ENCODE measurements around the gene NADK. TPM values are rescaled to one million over a fixed set of nuclear protein-coding genes. Genes with fewer than 3 reads are reported as not detected.

The NADK gene
- total and polyA plus RNA-seq, 2 experiments from 2014 or later: 43.0 to 43.1 TPM

DNA sequence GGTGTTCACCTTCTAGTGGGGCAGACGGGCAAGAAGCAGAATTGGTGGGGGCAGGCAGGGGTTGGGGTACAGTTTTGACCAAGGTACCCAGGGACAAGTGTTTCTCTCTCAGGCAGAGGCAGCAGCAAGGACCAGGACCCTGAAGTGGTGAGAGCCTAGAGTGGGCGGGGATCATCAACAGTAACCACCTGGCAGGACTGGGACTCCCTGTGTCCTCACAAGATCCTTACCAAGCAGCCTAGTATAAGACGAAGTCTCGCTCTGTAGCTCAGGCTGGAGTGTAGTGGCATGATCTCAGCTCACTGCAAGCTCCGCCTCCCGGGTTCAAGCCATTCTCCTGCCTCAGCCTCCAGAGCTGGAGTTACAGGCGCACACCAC, 3.2 kb upstream of the NADK start:
- Histone ChIP-seq H3K9me3 (ENCODE audit: low read depth) (no peaks in the 10 kb centered on the region), H3K27me3 (replicated peaks; ENCODE audit: insufficient read depth) (no peaks in the 10 kb centered on the region), H3K4me1 (ENCODE audit: insufficient read depth) (peaks cover 36% of the 10 kb centered on the region), H3F3A (ENCODE audit: insufficient read depth) (peaks cover 61% of the 10 kb centered on the region), H3K9me2 (ENCODE audit: insufficient read depth) (no peaks in the 10 kb centered on the region), H3K9ac (no peak overlapping the region), H3K4me2 (ENCODE audit: unreplicated experiment) (no peak overlapping the region), H3K36me3 (ENCODE audit: low read depth) (peaks cover 20% of the 10 kb centered on the region), H3K79me2 (ENCODE audit: insufficient read depth) (peaks cover 36% of the 10 kb centered on the region), H2AFZ (no peak overlapping the region), H3K27ac (no peak overlapping the region), H3K4me3 (no peak overlapping the region), H4K20me1 (ENCODE audit: insufficient read depth) (no peaks in the 10 kb centered on the region)
- WGBS, 2 experiments (ENCODE audit: low coverage in 1 of 2, low lambda C conversion rate in 2 of 2, missing lambda C conversion rate in 2 of 2): 83% methylated on average over 7 of the region's 7 CpGs
- TF ChIP-seq EZH2phosphoT487 (IDR thresholded peaks at IDR 0.05; ENCODE audit: insufficient read depth, low read depth) (no peak), EZH2 (IDR thresholded peaks at IDR 0.05; ENCODE audit: insufficient read depth, poor library complexity, severe bottlenecking) (no peak)
- DNase-seq: peak; percentile 16
- in situ Hi-C loops (cut with MboI): no loop called here

DNA sequence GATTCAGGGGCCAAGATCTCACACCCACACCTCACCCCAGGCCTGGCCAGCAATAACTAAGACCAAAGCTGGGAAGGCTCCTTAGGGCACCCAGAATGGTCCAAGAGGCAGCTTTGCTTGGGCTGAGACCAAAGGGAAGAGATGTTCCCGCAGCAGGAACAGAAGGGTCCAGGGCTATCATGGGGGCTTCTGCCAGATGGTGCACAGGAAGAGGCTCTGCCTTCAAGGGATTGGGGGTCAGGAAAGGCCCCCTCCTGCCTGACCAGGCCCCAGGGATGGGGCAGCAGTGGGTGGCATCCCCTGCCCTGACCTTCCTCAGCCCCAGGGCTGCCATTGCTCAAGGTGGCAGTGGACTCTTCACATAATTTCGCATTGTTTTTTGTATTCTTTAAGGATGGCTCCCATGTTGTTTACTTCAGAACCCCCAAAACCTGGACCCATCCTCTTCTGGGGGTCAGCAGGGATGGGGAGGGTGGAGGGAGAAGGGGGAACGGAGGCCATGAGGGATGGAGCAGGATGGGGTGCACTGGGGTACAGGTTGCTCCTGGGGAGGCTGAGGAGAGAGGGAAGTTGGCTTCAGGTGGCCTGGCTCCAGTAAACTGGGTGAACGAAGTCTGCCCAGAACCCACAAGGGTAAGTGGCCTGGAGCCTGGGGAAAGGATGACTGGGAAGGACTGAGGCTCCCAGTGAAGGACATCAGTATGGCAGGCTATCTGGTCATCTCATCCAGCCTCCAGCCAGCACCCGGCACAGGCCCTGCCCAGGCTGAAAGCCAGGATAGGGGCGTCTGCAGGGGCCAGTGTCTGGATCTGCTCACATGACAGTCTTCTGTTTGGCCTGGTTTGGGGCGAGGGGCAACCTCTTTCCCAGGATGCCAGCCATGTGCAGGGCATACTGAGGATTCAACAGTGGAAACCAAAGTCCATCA, 2.6 kb upstream of the NADK start:
- H3K9me2 ChIP-seq (ENCODE audit: insufficient read depth): no peaks in the 10 kb centered on the region
- H3K27me3 ChIP-seq (replicated peaks; ENCODE audit: insufficient read depth): no peaks in the 10 kb centered on the region
- peak overlapping the region; percentile 19 for H3K4me2 ChIP-seq (ENCODE audit: unreplicated experiment)
- no peak overlapping the region for H2AFZ ChIP-seq
- H3K4me1 ChIP-seq (ENCODE audit: insufficient read depth): peaks cover 43% of the 10 kb centered on the region
- peaks cover 36% of the 10 kb centered on the region for H3K79me2 ChIP-seq (ENCODE audit: insufficient read depth)
- in situ Hi-C loops (cut with MboI): no loop called here
- 75 to 76% methylated on average over 7 of the region's 7 CpGs for WGBS, 2 experiments (ENCODE audit: low coverage in 1 of 2, low lambda C conversion rate in 2 of 2, missing lambda C conversion rate in 2 of 2)
- peaks cover 54% of the 10 kb centered on the region for H3F3A ChIP-seq (ENCODE audit: insufficient read depth)
- peak; percentile 26 for DNase-seq
- H3K9ac ChIP-seq: no peak overlapping the region
- TF ChIP-seq EZH2phosphoT487 (IDR thresholded peaks at IDR 0.05; ENCODE audit: insufficient read depth, low read depth): no peak
- TF ChIP-seq EZH2 (IDR thresholded peaks at IDR 0.05; ENCODE audit: insufficient read depth, poor library complexity, severe bottlenecking): no peak
- H3K9me3 ChIP-seq (ENCODE audit: low read depth): no peaks in the 10 kb centered on the region
- H3K36me3 ChIP-seq (ENCODE audit: low read depth): peaks cover 13% of the 10 kb centered on the region; the same call in 1 of the 2 replicates
- no peak overlapping the region for H3K4me3 ChIP-seq
- H3K27ac ChIP-seq: peak overlapping the region; percentile 56
- no peaks in the 10 kb centered on the region for H4K20me1 ChIP-seq (ENCODE audit: insufficient read depth)

DNA sequence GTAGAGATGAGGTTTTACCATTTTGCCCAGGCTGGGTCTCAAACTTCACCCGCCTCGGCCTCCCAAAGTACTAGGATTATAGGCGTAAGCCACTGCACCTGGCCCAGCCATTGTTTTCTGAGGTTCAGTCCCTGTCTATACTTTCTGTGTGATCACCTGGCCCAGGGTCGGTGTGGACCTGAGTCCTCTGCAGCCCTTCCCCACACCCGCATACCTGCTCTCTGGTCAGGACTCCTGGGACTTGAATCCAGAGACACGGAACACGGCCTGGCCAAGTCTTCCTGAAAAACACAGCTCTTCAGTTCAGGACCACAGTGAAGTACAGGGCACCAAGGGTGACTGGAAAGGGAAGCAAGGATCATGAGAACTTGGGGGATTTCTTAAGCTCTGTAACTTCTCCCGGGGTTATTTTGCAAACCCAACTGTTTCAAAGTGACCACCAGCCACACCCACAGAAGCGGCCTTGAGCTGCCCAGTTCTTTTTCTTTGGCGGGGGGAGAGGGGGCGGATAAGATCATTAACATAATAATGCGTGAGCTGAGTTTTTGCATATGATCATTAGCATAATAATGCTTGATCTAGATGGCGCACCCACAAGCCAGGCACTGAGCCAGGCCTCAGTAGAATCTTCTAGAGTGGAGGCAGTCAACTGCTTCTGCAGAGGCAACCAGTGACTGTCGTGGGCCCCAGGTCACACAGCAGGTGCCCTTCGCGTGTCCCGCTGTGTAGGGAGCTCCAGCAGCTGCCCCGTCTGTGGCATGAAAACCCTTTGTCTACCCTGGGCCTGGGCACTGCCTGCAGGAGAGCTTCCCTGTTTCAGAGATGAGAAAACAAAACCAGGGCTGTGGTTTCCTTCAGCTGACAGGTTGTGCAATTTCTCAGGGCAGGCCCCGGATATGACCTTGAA, 1.7 kb upstream of the NADK start:
- Histone ChIP-seq H3K4me1 (ENCODE audit: insufficient read depth) (peaks cover 43% of the 10 kb centered on the region), H3K9me3 (ENCODE audit: low read depth) (no peaks in the 10 kb centered on the region), H3K79me2 (ENCODE audit: insufficient read depth) (peaks cover 36% of the 10 kb centered on the region), H4K20me1 (ENCODE audit: insufficient read depth) (no peaks in the 10 kb centered on the region), H3K27me3 (replicated peaks; ENCODE audit: insufficient read depth) (no peaks in the 10 kb centered on the region), H3K9ac (no peak overlapping the region), H3K4me2 (ENCODE audit: unreplicated experiment) (peak overlapping the region; percentile 19), H3F3A (ENCODE audit: insufficient read depth) (peaks cover 47% of the 10 kb centered on the region), H3K27ac (peak overlapping the region; percentile 56), H3K36me3 (ENCODE audit: low read depth) (0 out of 2 replicates have a peak, but pooled peaks cover 4% of the 10 kb centered on the region), H3K4me3 (no peak overlapping the region), H3K9me2 (ENCODE audit: insufficient read depth) (no peaks in the 10 kb centered on the region), H2AFZ (no peak overlapping the region)
- peak; percentile 69 for DNase-seq
- in situ Hi-C loops (cut with MboI): no loop called here
- no peak for TF ChIP-seq EZH2 (IDR thresholded peaks at IDR 0.05; ENCODE audit: insufficient read depth, poor library complexity, severe bottlenecking)
- TF ChIP-seq EZH2phosphoT487 (IDR thresholded peaks at IDR 0.05; ENCODE audit: insufficient read depth, low read depth): no peak
- WGBS, 2 experiments (ENCODE audit: low coverage in 1 of 2, low lambda C conversion rate in 2 of 2, missing lambda C conversion rate in 2 of 2): 61 to 62% methylated on average over 19 of the region's 19 CpGs

DNA sequence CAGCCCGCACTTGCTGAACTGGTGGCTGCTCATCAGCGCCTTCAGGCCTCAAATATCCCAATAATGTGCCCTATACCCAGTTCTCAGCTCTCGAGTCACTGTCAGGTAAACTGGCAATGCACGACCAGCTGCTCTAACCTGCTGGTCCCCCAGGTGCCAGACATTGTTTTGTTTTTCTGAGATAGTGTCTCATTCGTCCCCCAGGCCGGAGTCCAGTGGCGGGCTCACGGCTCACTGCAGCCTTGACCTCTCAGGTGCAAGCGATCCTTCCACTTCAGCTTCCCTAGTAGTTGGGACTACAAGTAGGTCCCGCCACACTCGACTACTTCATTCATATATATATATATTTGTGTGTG, 1.0 kb upstream of the NADK start:
- H3K27ac ChIP-seq: no peak overlapping the region
- peak; percentile 7 for DNase-seq
- in situ Hi-C loops (cut with MboI): no loop called here
- TF ChIP-seq EZH2phosphoT487 (IDR thresholded peaks at IDR 0.05; ENCODE audit: insufficient read depth, low read depth) (no peak), EZH2 (IDR thresholded peaks at IDR 0.05; ENCODE audit: insufficient read depth, poor library complexity, severe bottlenecking) (no peak)
- no peak overlapping the region for H2AFZ ChIP-seq
- H3K36me3 ChIP-seq (ENCODE audit: low read depth): no peaks in the 10 kb centered on the region
- peaks cover 43% of the 10 kb centered on the region for H3K4me1 ChIP-seq (ENCODE audit: insufficient read depth)
- H3K27me3 ChIP-seq (replicated peaks; ENCODE audit: insufficient read depth): no peaks in the 10 kb centered on the region
- H4K20me1 ChIP-seq (ENCODE audit: insufficient read depth): no peaks in the 10 kb centered on the region
- peak overlapping the region; percentile 79; the same call in 1 of the 2 replicates for H3K4me3 ChIP-seq
- no peaks in the 10 kb centered on the region for H3K9me2 ChIP-seq (ENCODE audit: insufficient read depth)
- H3F3A ChIP-seq (ENCODE audit: insufficient read depth): peaks cover 42% of the 10 kb centered on the region
- peaks cover 38% of the 10 kb centered on the region for H3K79me2 ChIP-seq (ENCODE audit: insufficient read depth)
- H3K9ac ChIP-seq: no peak overlapping the region
- 81 to 83% methylated on average over 11 of the region's 11 CpGs for WGBS, 2 experiments (ENCODE audit: low coverage in 1 of 2, low lambda C conversion rate in 2 of 2, missing lambda C conversion rate in 2 of 2)
- H3K4me2 ChIP-seq (ENCODE audit: unreplicated experiment): peak overlapping the region; percentile 77
- H3K9me3 ChIP-seq (ENCODE audit: low read depth): no peaks in the 10 kb centered on the region
